ENCODE data around the gene KIF16B. TPM values are rescaled to one million over a fixed set of nuclear protein-coding genes. Genes with fewer than 3 reads are reported as not detected.

Gene KIF16B
- total RNA-seq, 1 experiment from 2014 or later = 12.7 TPM

DNA sequence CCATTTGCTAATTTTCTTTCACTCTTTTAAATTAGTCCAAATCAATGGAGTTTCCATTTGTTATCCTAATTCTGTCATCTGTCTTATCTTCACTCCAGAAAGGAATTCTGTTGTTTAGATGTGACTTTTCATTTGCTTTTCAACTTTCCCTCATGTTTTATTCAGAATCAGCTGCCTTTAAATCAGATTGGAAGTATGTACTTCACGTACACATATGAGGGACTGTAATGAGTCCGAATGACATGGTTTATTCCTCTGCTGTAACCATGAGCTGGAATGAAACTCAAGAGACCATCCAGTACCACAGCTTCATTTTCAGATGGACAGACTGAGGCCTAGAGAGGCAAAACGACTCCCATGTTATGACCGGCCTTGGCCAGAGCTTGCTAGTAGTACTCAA, 302.3 kb downstream of the KIF16B start:
- Histone ChIP-seq H4K20me1 (ENCODE audit: low read length) (no peaks in the 10 kb centered on the region), H3K4me1 (ENCODE audit: insufficient read depth, low read length) (no peaks in the 10 kb centered on the region), H3K27me3 (ENCODE audit: low read length) (no peaks in the 10 kb centered on the region), H3K36me3 (ENCODE audit: low read depth, low read length) (peaks cover 2% of the 10 kb centered on the region; the same call in 1 of the 2 replicates), H3K9me3 (ENCODE audit: low read length) (peaks cover 6% of the 10 kb centered on the region), H2AFZ (ENCODE audit: low read length) (no peak overlapping the region), H3K4me2 (ENCODE audit: low read length) (no peak overlapping the region), H3K79me2 (ENCODE audit: low read length) (no peaks in the 10 kb centered on the region), H3K9ac (ENCODE audit: low read length) (no peak overlapping the region), H3K9me2 (replicated peaks; ENCODE audit: low read length) (no peaks in the 10 kb centered on the region), H3K4me3 (ENCODE audit: low read length) (no peak overlapping the region), H3K27ac (ENCODE audit: low read length) (no peak overlapping the region), H3F3A (ENCODE audit: low read length, unreplicated experiment) (no peaks in the 10 kb centered on the region)
- intact Hi-C loops (cut with micrococcal nuclease) = no loop called here
- ChIA-PET CTCF (no interaction called here), POLR2A (ENCODE audit: unreplicated experiment) (no interaction called here)
- DNase-seq = no peak
- TF ChIP-seq EZH2phosphoT487 (IDR thresholded peaks at IDR 0.05; ENCODE audit: borderline replicate concordance, low read length) (no peak), EZH2 (IDR thresholded peaks at IDR 0.05; ENCODE audit: low read length, unreplicated experiment) (no peak)
- TF ChIP-seq, protein P1, sequence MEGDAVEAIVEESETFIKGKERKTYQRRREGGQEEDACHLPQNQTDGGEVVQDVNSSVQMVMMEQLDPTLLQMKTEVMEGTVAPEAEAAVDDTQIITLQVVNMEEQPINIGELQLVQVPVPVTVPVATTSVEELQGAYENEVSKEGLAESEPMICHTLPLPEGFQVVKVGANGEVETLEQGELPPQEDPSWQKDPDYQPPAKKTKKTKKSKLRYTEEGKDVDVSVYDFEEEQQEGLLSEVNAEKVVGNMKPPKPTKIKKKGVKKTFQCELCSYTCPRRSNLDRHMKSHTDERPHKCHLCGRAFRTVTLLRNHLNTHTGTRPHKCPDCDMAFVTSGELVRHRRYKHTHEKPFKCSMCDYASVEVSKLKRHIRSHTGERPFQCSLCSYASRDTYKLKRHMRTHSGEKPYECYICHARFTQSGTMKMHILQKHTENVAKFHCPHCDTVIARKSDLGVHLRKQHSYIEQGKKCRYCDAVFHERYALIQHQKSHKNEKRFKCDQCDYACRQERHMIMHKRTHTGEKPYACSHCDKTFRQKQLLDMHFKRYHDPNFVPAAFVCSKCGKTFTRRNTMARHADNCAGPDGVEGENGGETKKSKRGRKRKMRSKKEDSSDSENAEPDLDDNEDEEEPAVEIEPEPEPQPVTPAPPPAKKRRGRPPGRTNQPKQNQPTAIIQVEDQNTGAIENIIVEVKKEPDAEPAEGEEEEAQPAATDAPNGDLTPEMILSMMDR (conservative IDR thresholded peaks at IDR 0.05; ENCODE audit: low read depth, low read length) = no peak
- no TSS peak for BruUV-seq (replicated peaks)
- ATAC-seq = no peak

DNA sequence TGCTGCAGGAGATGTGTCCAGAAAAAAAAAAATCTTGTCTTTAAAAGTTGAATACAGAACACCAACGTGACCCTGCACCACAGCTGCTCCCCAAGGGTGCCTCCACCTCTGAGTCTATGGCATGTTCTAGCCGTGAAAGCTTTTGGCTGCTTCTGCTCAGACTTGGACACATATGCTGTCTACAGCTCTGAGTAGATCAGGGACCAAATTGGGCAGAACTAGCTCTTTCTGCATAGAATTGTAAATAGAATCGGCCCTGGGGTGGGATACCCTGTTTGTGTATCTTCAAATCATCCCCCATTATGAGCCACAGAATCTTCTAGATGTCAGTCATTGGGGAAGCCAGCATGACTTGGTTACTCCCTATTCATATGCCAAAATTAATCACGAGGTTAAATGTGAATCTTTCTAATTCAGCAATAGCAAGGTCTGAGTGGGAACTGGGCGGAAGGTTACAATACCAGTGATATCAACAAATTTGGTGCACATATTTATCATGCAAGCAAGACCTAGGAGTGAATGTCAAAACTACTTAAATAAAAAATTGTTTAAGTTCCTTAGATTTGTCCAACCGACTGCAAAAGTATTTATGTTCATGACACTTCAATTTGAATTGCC, 302.8 kb downstream of the KIF16B start:
- intact Hi-C loops (cut with micrococcal nuclease) = no loop called here
- no peaks in the 10 kb centered on the region for H3K9me2 ChIP-seq (replicated peaks; ENCODE audit: low read length)
- H3K9me3 ChIP-seq (ENCODE audit: low read length) = peaks cover 12% of the 10 kb centered on the region
- H3K9ac ChIP-seq (ENCODE audit: low read length) = no peak overlapping the region
- no peak overlapping the region for H3K27ac ChIP-seq (ENCODE audit: low read length)
- ChIA-PET CTCF (no interaction called here), POLR2A (ENCODE audit: unreplicated experiment) (no interaction called here)
- no peaks in the 10 kb centered on the region for H3K27me3 ChIP-seq (ENCODE audit: low read length)
- DNase-seq (no peak), ATAC-seq (no peak)
- no peak overlapping the region for H2AFZ ChIP-seq (ENCODE audit: low read length)
- no peak overlapping the region for H3K4me2 ChIP-seq (ENCODE audit: low read length)
- H3K4me1 ChIP-seq (ENCODE audit: insufficient read depth, low read length) = no peaks in the 10 kb centered on the region
- H3K4me3 ChIP-seq (ENCODE audit: low read length) = no peak overlapping the region
- BruUV-seq (replicated peaks) = no TSS peak
- no peaks in the 10 kb centered on the region for H3K79me2 ChIP-seq (ENCODE audit: low read length)
- H4K20me1 ChIP-seq (ENCODE audit: low read length) = no peaks in the 10 kb centered on the region
- no peaks in the 10 kb centered on the region for H3F3A ChIP-seq (ENCODE audit: low read length, unreplicated experiment)
- peaks cover 5% of the 10 kb centered on the region; the same call in 1 of the 2 replicates for H3K36me3 ChIP-seq (ENCODE audit: low read depth, low read length)
- TF ChIP-seq EZH2 (IDR thresholded peaks at IDR 0.05; ENCODE audit: low read length, unreplicated experiment) (no peak), EZH2phosphoT487 (IDR thresholded peaks at IDR 0.05; ENCODE audit: borderline replicate concordance, low read length) (no peak)
- TF ChIP-seq, protein P1 (conservative IDR thresholded peaks at IDR 0.05; ENCODE audit: low read depth, low read length) = no peak

DNA sequence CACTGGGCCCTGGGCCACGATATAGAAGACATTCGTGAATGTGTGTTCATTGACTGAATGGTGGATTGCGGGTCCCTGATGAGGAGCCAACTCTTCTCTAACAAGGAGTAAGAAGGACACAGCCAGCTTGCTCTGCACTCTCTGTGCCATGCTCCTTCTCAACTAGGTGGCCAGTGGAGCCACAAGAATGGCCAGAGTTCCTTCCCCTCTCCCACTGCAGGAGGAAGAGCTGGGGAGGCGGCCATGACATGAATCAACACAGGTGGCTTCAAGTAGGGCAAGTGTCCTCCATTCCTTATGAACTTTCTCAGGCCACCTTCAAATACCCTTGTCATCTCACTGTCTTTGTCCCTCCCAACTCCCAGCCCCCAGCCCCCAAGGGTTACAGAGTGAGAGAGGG, 305.7 kb downstream of the KIF16B start:
- no peak overlapping the region for H3K27ac ChIP-seq (ENCODE audit: low read length)
- ChIA-PET CTCF (no interaction called here), POLR2A (ENCODE audit: unreplicated experiment) (no interaction called here)
- H3K4me2 ChIP-seq (ENCODE audit: low read length) = no peak overlapping the region
- no peaks in the 10 kb centered on the region for H3K27me3 ChIP-seq (ENCODE audit: low read length)
- no peak overlapping the region for H3K9ac ChIP-seq (ENCODE audit: low read length)
- intact Hi-C loops (cut with micrococcal nuclease) = no loop called here
- H3K4me3 ChIP-seq (ENCODE audit: low read length) = no peak overlapping the region
- no peaks in the 10 kb centered on the region for H3K9me2 ChIP-seq (replicated peaks; ENCODE audit: low read length)
- H3K9me3 ChIP-seq (ENCODE audit: low read length) = peaks cover 13% of the 10 kb centered on the region
- H4K20me1 ChIP-seq (ENCODE audit: low read length) = no peaks in the 10 kb centered on the region
- H2AFZ ChIP-seq (ENCODE audit: low read length) = no peak overlapping the region
- H3F3A ChIP-seq (ENCODE audit: low read length, unreplicated experiment) = no peaks in the 10 kb centered on the region
- no peaks in the 10 kb centered on the region for H3K4me1 ChIP-seq (ENCODE audit: insufficient read depth, low read length)
- no TSS peak for BruUV-seq (replicated peaks)
- H3K79me2 ChIP-seq (ENCODE audit: low read length) = no peaks in the 10 kb centered on the region
- ATAC-seq (no peak), DNase-seq (no peak)
- H3K36me3 ChIP-seq (ENCODE audit: low read depth, low read length) = peaks cover 5% of the 10 kb centered on the region; the same call in 1 of the 2 replicates
- no peak for TF ChIP-seq EZH2phosphoT487 (IDR thresholded peaks at IDR 0.05; ENCODE audit: borderline replicate concordance, low read length)
- TF ChIP-seq EZH2 (IDR thresholded peaks at IDR 0.05; ENCODE audit: low read length, unreplicated experiment) = no peak
- TF ChIP-seq, protein P1 (conservative IDR thresholded peaks at IDR 0.05; ENCODE audit: low read depth, low read length) = no peak

Measured in PC-3 (cell line).